NOMO-1 (cell line): ENCODE measurements around the gene C11orf52.

ENCODE experiments used
- DNase-seq, 2 experiments: peaks; one replicate each; lab custom pipeline; 2025; ENCODE audit not compliant: unreplicated experiment in 2 of 2; lab: John Stamatoyannopoulos, UW

Gene C11orf52

DNA sequence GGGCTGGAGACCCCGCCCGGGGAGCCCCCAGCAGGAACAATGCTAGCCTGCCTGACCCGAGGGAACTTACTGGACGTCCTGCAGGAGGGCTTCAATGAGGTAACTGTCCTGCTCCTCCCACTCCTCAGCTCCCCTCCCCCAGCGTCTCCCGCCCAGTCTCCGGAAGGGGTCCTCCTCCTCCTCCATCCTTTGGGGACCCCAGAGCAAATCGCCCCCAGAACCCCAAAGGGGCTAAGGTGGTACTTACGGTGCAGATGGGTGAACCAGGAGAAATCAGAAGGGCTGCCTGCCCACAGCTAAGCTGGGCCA lies 18.7 kb downstream of the C11orf52 start:
- no peak for DNase-seq

GRCh38 chr11:111937844-111938243 lies 19.1 kb downstream of the C11orf52 start:
- DNase-seq, result no peak

DNA sequence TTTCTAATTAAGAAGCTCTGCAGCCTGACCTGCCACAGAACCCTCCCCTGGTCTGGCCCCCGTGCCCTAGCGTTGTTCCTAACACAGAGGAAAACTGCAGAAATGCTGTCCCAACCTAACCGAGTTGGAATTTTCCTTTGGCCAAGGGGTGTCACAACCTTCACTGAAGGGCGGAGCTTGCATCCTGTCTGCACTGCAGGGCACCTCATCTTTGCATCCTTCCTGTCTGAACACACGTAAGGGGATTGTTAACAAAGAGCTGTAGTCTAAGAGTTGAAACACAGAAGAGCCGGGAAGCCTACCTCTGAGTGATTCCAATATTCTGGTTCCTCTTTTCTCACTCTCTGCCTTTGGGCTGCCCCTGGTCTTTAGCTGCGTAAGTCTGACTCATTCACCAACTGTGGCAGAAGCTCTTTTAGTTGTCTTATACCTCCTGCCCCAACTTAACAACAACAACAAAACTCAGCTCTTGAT lies 20.0 kb downstream of the C11orf52 start:
- DNase-seq, result peak; percentile 77 to 96

- no peak for DNase-seq
Observed at GRCh38 chr11:111939836-111940604, 21.3 kb downstream of the C11orf52 start.

DNA sequence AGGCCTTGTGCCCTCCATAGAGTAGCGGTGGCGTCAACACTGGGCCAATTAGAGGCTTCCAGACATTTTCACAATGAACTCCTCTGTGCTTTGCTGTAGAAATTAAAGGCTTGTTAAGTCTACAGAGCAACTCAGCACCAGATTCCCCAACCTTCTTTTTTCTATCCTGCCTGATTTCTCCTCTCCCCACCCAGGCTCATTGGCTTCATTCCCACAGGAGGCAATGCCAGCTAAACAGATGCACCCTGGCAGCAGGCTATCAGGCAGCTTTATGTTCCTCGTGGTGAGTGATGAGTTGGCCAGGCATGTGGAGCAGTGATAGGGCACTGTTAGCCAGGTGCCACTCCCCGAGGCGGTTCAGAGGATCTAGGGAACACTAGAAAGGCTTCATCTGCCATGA lies 23.2 kb downstream of the C11orf52 start:
- DNase-seq, result no peak

DNA sequence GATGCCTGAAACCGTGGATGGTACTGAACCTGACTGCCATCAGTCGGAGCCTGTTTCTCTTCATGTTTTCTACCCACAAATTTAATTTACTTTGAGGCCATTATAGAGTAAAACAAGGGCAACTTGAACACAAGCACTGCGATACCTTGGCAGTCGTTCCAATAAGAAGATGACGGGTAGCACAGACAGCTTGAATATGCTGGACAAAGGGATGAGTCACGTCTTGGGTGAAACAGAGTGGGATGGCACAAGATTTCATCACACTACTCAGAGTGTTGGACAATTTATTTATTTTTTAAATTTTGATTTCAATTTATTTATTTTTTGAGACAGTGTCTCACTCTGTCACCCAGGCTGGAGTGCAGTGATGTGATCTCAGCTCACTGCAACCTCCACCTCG lies 24.1 kb downstream of the C11orf52 start:
- DNase-seq, result no peak

- DNase-seq, result no peak
Observed at GRCh38 chr11:111944139-111944538, 25.4 kb downstream of the C11orf52 start.

DNA sequence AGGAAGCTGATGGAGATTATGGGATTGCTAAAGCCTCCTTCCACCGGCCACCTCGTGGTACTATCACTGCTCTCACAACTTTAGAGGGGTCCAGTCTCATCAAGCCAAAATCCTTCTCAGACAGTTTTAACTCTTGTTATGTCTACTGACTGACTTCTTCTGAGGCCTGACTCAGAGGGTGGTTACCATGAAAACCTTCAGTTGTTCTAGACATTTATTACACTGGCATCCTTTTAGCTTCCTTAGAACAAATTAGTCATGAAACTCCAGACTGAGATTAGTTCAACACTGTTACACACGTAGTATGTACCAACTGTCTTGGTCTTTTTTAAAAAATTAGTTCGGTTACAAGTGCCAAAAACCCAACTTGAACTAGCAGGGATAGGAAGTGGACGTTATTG lies 25.9 kb downstream of the C11orf52 start:
- peak in 1 of 2 experiments; percentile 23 for DNase-seq

DNA sequence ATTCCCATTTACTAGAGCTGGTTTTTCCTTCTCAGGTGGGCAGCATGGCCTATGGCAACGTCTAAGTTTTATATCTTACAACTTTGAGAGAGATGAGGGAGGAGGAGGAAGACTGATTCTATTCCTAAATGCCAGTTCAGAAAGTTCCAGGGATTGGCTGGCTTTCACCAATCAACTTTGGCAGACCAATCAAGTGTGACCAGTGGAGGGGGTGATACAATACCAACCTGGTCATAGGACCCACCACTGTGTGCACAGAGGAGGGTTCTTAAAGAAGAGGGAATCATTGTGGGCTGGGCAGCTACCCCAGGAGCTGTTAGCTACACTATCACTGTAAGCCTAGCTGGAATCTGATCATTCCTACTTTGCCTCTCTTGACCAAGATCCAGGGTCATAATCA lies 26.5 kb downstream of the C11orf52 start:
- DNase-seq, result no peak

DNA sequence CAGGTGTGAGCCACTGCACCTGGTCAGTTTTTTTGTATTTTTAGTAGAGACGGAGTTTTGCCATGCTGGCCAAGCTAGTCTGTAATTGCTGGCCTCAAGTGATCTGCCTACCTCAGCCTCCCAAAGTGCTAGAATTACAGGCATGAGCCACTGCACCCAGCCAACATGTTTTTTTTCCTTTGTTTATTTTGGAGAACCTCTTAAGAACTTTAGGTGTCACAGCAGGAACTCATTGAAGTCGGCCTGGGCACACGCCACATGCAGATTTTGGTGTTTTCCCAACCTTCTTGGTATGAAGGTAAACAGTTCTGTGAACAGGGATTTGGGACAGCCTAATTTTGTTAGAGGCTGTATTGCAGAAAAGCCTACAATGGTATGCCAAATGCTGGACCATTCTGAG lies 27.8 kb downstream of the C11orf52 start:
- no peak for DNase-seq

DNA sequence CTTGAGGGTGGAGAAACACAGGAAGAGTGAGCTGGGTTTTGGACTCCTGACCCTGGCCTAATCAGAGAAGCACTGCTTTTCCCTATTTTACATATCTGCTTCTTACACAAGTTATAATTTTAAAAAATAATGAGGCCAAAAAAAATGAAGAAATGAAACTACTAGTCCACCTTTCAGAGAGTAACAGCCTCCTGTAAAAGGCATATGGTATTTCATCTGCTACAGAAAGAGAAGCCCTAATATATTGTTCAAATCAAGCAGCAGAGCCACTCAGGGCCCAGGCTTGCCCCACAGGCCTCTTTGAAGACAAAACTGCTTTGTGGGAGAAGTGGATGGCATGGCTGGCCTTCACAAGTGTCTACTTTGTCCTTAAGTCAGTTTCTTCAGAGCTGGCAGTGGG lies 28.4 kb downstream of the C11orf52 start:
- peak; percentile 37 to 61 for DNase-seq

- DNase-seq, result peak; percentile 22 to 62
Observed at GRCh38 chr11:111949519-111950426, 31.1 kb downstream of the C11orf52 start.

- no peak for DNase-seq
Observed at GRCh38 chr11:111951565-111951964, 32.9 kb downstream of the C11orf52 start.

DNA sequence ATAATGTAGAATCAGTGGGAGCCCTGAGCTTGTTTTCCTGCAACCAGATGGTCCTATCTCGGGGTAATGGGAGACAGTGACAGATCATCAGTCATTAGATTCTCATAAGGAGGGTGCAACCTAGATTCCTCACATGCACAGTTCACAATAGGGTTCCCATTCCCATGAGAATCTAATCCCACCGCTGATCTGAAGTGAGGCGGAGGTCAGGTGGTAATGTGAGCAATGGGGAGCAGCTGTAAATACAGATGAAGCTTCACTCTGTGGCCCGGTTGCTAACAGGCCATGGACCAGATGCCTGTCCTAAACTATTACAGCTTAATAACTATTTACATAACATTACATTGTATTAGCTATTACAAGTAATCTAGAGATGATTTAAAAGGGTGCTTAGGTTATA lies 35.4 kb downstream of the C11orf52 start:
- DNase-seq, result no peak

DNA sequence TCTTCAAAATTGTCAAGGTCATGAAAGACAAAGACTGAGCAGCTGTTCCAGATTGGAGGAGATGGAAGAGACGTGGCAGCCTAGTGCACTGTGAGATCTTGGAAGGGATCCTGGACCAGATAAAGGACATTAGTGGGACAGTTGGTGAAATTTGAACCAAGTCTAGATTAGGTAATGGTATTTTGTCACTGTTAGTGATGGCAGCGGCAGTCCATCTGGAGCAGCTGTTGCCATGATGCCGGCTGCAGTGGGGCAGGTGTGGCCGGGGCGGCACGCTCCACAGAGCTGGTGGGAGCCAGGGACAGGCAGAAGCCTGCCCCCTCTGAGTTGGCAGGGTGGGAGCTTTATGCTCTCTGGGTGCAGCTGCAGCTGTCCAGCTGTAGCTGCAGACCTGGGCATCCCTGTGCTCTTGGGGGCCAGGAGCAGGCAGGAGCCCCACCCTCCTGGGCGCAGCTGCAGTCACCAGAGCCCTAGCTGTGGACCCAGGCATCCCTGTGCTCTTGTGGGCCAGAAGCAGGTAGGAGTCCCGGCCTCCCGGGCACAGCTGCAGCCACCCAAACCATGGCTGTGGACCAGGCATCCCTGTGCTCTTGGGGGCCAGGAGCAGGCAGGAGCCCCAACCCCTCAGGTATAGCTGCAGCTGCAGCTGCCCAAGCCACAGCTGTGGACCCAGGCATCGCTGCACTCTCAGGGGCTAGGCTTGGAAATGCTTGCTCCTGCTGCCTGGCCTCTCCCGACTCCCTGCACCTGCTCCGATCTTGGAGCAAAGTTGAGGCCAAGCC lies 39.1 kb downstream of the C11orf52 start:
- no peak for DNase-seq

GRCh38 chr11:111960916-111961315 lies 42.2 kb downstream of the C11orf52 start:
- DNase-seq, result no peak

- DNase-seq, result no peak
Observed at GRCh38 chr11:111961389-111962300, 42.9 kb downstream of the C11orf52 start.

DNA sequence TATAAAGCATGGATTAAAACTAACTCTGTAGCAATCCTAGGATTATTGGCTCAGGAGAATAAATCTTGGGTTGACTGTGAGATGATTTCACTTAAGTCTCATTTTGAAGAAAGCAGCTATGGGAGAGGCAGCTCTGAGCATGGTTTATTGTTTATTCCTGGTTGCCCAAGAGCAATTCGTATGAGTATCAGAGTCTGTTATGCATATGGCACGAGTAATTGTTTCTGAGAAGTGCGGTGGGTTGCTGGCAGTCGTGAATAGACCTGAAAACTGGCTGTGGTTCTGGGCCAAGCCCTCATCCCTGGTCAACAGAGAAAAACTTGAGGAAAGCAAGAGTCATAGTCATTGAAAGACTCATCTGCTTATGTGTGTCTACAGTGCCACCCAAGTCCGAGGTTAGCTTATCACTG lies 45.2 kb downstream of the C11orf52 start:
- no peak for DNase-seq

- no peak for DNase-seq
Observed at GRCh38 chr11:111966678-111967077, 48.0 kb downstream of the C11orf52 start.

GRCh38 chr11:111967649-111968048 lies 48.9 kb downstream of the C11orf52 start:
- no peak for DNase-seq
